ENCODE measurements around the gene LAMA4.

Gene LAMA4

DNA sequence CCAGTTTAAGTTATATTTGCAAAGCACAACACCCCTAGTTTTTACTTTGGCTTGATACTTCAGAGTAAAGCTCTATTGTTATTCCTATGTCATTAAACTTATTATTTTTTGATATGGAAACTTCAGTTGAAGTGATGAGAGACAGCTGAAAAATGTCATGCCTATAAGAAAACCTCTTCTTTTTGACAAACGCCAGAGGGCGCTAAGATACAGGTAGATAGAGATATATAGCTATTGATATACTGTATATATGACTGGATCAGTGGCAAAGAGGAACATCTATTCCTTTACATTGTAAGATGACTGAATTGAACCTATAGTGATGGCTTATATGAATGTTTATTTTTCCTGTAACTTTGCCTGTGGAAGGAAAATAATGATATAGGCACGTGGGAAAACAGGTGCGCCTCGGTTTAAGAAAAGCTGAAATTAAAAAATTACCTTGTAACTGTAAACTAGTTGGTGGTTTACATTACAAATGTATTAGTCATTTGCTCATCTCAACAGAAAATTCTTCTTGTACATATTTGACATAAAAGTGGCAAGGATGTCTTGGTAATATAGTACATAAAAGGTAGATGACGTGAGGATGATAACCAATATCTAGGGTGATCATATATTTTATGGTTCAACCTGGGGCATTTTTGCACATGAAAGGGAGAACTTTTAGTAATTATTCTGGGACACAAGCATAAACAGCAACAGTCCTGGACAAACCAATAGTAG lies 74.1 kb downstream of the LAMA4 start:
- peak; percentile 90 for DNase-seq

DNA sequence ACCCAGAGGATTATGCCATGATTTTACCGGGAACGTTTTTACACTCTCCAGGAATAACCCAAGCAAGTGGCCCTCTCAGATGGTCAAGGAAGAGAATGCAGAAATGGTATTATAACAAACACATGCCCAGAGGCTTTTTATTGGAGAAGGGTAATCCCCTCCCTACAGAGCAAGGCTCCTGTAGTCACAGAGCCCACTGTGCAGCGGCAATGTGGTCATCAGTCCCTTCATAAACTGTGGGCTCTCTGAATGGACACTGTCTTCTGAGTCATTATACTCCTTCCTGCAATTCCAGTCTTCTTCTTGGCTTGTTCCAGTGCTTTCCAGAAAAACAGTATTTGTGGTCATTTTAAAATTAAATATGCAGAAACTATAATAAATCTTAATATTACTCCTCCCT lies 74.7 kb downstream of the LAMA4 start:
- DNase-seq = no peak

DNA sequence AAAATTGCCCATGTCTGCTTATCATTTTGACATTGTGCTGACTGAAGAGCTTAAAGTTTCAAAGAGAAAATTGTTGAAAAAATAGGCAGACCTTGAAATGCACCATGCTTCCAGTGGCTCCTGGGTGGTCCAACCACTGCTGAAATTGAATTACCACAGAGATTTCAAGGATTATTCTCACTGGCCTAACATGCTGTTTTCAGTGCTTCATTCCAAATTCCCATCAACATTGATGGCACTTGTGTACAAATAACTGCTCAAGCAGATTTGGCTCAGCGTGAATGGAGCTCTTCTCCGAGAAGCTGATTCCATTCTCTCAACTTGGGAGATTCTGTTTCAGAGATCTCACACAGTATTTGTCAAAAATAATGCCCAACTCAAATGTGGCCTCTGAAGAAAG lies 75.5 kb downstream of the LAMA4 start:
- DNase-seq = no peak

DNA sequence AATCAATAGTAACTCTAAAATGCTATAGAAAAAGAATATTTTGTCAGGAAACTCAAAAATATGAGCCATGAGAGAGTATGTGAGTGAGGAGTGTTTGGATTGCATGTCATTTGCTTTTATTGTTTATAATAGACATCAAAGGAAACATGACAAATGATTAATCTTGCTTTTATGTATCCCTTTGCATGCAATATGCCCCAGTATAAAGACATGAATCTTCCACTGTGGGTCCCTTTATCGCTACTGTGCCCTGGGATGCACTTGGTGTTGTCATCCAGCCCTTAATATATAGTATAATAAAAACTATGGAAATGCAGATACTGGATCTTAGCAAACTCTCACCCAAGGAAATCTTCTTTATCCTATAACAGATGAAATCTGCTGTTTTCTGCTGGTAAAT lies 77.3 kb downstream of the LAMA4 start:
- DNase-seq = no peak

DNA sequence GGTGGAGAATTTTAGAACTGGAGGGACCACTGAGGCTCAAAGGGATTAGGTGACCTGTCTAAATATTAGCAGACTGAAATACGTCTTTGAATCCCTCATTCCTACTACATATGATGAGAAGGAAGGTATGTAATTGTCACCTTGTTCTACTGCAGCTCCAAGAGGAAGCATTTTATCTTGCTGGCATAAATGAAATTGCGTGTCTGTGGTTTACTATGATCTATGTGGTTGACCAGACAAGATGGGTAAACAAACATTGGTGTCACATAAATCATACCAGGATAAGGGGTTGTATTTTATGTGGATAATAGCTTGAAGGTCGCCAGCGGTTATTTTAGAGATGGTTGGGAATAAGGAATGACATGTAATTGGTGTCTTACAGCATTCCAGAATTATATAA lies 78.2 kb downstream of the LAMA4 start:
- DNase-seq = no peak

DNA sequence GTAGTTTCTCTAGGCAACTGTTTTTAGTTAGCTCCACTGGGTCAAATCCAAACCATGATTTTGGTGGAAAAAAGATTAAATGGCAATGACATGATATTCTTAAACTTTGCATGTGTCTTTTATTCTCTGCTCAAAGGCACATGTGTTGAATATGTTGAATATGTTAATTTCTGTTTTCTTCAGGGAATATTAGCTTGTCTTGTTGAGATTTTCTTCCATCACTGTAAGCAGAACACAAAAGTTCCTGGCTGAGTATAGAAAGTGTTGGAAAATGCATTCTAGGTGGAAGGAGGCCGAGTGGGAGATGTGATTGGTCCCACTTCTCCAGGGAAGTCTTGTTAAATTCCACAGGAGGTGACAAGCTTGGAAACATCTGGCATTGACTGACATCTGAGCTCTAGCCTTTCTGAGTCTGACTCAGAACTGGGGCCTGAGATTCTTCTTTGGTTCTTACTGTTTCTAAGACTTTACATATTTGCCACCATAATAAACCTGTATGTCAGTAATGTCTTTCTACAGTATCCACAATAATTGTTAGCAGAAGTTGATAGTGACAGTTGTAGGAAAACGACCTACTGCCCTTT lies 81.1 kb downstream of the LAMA4 start:
- no peak for DNase-seq

DNA sequence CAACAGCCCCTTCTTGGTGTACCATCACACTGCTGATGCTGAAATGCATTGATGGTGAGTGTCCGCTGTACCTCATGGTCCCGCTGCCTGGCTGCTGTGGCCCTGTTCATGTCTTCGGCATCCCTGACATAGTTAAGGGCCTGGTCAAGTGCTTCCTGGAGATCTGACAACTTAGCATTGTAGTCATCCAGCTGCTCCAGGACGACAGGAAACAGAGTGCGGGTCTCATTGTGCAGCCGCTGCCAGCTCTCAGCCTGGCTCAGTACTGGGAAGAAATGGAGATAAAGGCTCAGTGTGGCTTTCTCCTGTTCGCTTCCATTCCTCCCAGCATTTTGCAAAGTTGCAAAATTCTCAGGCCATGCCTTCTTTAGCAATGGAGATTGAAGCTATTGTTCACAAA lies 81.8 kb downstream of the LAMA4 start:
- no peak for DNase-seq

DNA sequence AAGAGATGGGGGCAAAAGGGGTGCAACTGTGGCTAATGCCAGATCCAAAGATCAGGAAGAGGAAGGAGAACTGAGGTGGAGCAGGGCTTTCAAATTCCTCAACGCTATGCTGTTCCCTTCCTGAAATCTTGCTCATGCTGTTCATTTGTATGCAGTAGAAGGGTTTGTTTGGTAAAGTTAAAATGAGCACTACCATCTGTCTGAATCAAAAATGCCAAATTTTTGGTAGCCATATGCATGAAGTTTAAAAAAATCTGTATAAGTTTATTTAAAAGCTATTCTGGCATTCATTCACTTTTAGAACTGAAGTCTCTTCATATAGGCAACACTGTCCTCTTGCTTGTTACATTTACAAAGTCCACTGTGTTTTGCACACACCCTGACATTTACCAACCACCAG lies 84.8 kb downstream of the LAMA4 start:
- no peak for DNase-seq

DNA sequence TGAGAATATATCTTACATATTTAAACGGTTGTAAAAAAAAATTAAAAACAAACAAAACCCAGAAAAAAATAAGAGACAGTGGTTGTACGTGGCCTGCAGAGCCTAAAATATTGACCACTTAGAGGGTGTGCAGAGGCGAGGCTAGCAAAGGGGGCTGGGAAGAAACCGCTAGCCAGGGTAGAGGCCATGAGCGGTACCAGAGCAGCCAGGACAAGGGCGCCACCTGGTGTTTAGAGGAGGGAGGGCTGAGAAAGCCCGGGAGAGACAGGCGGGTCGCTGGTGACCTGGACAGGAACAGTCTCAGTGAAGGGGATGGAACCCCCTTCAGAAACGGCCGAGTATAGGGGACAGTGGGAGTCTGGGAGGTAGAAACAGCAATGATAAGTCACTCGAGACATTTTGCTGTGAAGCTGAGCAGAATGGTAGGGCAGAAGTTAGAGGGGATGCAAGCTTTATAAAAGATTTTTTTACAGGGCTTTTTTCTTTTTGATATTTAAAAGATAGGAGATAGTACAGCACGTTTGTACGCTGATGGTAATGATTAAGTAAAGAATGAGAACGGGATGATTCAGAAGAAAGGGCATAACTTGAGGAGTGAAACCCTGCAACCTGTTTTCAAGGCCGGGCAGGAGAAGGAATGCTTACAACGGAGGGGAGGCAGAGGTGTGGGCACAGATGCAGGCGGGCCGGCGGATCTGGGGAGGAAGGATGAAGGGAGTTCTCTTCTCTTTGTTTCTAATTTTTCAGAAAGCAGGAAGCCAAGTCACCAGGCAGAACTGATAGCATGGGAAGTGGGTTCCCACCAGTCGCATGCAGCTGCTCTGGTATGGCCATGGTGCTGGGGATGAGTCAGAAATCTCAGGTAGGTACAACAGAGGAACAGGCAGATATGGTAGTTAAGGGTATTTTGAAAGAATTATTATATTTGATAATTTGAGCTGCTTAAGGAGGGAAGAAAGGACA lies 90.8 kb downstream of the LAMA4 start:
- DNase-seq = peak; percentile 17

DNA sequence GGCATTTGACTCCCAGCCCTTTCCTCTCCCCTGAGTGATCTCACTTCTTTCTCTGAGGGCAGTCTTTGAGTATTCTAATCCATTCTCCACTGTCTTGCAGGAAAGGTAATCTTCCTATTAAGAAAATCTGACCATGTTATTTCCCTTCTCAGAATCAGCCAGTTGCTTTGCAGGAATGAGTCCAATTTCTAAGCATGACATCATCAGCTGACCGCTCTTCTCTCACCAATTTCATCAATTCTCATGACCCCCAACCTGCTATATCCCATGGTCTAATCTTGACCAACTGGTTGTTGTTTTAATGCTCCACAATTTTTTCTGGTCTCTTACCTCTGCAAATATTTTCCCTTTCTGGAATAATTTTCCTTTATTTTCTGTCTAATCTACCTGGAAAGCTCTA lies 93.6 kb downstream of the LAMA4 start:
- no peak for DNase-seq

DNA sequence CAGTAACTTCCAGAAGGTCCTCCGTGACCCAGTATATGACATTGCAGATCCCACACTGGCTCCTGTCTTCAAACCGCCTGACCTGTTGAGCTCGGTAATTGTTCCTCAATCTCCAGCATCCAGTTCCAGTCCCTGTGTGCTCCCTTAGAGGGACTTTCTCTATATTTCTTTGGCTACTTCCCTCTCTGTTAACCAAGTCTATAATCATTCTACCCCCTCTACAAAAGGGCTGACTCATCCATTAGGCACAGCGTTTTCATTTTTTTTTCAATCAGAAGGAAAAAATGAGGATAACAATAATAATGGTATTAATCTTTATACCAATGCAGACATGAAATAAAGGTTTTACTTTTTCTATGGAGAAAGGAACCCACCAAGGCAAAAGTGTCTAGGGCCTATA lies 97.7 kb downstream of the LAMA4 start:
- DNase-seq = no peak

DNA sequence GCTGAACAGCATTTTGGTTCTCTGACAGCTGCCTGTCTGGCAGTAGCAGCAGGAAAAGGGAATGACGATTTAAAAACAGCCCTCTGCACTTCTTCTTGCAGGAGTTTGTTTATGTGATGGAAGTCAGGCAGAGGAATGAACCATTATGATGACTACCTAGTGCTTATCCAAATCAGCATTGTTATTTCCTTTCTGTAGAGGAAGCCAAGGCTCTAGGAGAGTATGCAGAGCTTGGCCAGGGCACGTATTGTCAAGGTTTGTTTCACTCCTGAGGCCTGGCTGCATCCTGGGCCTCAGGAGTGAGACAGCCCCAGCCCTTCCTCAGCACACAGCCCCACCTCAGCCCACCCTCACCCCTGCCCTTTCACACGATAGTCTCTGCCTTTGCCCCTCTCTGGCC lies 98.5 kb downstream of the LAMA4 start:
- no peak for DNase-seq

DNA sequence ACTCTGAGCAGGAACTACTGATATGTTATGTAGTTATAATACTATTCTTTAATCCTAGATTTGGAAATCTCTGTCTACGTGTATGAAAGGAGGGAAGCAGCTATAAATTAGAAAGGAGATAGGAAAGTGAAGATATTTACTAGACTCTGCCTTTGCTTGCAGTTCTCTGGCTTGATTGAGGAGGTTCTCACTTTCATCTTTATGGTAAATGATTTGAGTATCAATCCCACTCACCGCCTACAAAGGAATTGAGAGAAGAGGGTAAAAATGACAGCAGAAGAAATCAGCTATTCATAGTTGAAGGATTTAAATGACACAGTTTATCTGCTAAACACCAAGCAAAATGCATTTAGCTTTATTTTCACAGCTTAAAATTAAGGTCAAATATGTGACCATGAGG lies 99.7 kb downstream of the LAMA4 start:
- no peak for DNase-seq

DNA sequence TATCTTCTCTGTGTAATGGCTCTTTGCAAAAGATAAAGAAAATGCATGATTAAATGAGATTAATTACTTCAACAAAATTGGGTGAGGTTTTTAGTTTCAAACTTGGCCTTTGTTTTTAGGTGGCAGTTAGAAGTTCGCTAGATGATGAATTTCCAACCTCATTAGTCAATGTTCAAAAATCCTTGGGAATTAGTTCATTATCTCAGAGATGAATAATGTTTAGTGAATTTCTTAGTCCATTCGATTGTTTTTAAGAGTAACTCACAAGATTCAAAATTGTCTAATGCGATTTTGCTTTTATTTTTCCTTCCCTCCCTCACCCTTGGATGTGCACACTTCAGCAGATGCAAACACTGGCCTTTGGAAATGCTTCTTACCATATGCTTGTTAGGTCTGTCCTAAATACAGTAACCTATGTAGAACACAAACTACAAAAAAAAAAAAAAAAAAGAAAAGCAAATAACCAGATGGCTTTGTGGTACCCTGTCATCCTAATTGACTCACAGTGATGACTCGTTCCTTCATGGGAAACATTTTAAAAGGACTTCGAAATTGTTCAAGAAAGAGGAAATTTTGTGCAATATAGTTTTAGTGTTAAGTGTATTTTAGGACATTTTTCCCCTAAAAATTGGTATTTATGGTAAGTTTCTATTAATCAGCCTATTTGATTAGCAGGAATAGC lies 100.3 kb downstream of the LAMA4 start:
- DNase-seq = no peak

DNA sequence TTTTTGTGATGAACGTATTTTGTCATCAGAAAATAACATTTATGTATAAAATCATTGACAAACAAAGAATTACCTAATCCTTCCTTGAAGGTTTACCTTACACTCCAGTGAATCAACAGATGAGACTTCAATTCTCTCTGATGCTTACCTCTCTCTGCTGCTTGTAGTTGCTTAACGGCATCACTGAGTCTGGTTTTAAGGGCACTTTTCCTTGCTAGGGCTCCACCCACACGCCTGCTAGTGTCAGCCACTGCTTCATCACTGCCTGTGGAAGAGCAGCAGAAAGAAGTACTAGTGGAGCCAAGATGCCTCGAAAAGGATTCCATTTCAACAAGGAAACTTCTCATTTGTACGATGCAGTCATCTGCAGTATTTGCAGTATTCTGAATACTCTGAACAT lies 104.0 kb downstream of the LAMA4 start:
- no peak for DNase-seq

DNA sequence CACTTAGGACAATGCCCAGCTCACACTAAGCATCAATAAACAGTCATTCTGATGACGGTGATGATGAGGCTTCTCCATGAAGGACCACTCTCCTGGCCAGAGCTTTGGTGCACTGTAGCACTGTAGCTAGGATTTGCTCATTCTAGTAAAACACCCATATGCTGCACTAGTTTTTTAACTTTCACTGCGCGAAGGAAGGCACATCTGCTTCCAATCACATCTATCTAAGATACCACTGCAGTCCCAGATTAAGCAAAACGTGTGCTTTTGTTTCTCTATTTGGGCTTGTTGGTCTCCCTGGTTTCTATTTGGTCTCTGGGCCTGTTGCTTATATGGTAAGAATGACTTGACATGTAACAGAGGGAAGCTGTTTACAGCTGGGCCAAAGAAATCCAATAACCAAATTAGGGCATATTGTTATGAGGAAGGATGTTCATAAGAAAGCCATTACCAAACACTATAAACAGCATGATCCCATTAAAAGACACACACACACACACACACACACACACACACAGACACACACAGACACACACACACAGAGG lies 104.6 kb downstream of the LAMA4 start:
- no peak for DNase-seq

DNA sequence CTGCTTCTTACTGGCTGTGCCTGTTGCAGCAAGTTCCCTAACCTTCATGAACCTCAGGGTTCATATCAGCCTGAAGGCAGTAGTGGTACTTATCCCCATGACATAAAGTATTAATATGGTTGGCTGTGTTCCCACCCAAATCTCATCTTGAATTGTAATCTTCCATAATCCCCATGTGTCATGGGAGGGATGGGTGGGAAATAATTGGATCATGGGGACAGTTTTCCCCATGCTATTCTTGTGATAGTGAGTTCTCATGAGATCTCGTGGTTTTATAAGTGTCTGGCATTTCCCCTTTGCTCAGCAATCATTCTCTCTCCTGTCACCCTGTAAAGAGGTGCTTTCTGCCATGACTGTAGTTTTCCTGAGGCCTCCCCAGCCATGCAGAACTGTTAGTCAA lies 105.1 kb downstream of the LAMA4 start:
- DNase-seq = no peak

DNA sequence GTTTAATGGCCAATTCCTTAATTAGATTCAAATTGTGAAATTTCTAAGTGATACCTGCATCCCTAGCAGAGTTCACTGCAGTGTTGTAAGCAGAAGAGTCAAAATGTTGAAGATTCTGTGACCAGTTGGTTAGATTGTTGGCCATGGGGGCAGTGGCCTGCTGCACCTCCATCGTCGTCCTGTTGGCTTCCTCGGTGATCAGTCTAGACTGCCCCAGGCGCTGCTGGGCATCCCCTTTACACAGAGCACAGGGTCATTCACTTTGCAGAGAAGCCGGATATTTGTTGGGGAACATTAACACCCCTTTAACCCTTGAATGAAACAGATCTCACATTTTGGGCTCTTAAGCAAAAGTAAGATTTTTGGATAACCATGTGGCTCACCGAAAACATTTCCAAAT lies 106.3 kb downstream of the LAMA4 start:
- no peak for DNase-seq

DNA sequence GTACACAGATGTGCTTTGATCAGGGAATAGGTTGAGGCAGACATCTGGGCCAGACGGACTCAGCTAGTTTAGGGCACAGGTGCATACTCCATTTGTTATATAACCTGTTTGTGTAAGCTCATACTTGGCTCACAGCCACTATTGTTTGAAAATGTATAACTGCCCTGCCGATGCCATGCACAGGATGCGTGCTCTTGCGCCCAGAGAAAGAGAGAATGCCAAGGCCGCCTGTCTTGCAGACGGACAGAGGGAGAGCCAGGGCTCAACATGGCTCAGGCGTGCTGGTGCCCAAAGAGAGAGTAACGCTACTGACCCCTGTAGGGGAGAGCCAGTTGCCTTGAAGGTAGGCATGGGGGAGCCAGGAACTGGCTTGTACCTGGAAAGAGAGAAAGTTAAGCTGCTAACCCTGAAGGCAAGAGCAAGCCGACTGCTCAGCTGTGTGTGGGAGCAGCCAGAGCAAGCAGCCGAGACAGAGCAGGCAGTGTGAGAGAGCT lies 109.2 kb downstream of the LAMA4 start:
- DNase-seq = no peak

DNA sequence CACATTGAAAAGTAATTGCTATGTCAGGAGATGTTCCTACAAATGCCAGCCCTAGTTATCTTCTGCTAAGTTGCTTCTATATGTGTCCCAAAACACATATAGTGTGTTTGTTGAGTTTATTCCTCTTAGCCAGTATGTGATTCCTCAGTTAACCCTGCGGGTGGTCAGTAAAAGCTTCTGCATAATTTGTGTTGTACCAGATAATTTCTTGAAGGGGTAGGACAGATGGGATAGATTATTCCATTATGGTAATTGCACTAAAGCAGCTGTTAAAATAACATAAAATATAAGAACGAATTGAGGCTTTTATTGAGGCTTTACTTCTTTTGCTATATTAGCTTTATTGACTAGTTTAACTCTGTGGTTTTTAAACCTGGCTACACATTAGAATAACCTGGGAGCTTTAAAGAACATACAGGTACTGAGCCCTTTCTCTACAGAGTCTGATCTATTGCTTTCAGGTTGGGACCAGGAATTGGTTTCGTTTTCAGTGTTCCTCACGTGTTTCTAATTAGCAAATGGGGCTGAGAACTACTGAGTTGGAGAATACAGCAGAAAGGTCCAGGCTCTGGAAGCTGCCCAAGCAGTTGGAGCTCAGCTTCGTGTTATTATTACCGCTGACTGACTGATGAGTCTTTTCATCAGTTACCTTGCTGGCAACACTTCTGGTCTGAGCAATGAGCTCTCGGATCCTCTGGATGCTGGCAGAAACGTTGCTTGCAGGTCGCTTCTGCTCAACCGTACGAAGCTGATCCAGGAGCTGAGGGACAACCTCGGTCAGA lies 110.0 kb downstream of the LAMA4 start:
- no peak for DNase-seq

DNA sequence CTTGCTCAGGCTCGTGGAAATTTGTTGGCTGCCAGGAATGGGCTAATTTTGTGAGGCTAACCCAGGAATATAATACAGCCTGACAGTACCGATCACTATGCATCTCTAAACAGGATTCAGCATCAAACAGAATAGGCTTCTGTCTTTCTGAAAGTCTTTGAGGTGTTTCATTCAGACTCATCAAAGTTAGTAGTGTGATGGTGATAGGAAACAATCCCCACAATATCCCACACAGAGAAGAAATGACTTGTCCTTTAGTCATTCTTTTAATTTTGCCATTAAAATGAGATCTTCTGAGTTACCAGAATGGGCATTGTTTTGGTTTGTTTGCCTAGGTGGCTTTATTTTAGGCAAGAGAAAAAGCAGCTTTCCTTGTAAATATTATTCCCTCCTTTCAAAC lies 112.7 kb downstream of the LAMA4 start:
- no peak for DNase-seq

DNA sequence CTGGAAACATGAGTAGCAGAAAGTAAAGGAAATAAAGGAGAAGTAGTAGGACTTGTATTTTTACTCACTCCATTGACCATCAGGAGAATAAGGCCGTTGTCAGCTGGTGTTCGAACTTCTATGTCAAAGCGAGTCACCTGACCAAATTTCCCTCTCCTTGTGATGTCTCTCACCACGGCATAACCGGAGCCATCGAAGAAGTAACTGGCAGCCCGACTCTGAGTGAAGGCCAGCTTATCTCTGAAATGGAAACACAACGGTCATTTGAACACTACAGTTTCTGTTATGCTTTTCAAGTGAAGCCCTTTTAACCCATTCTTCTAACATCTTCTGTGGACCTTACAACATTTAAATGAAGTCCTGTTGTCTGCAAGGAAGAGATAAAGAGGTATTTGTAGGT lies 115.3 kb downstream of the LAMA4 start:
- DNase-seq = no peak
